Measurements from ENCODE around the gene ZDHHC12.
"Not testable (repeated sequence)": the region's sequence is repeated elsewhere in the genome, so short reads cannot be mapped to it uniquely, and the experiment has no call there.

The ZDHHC12 gene

DNA sequence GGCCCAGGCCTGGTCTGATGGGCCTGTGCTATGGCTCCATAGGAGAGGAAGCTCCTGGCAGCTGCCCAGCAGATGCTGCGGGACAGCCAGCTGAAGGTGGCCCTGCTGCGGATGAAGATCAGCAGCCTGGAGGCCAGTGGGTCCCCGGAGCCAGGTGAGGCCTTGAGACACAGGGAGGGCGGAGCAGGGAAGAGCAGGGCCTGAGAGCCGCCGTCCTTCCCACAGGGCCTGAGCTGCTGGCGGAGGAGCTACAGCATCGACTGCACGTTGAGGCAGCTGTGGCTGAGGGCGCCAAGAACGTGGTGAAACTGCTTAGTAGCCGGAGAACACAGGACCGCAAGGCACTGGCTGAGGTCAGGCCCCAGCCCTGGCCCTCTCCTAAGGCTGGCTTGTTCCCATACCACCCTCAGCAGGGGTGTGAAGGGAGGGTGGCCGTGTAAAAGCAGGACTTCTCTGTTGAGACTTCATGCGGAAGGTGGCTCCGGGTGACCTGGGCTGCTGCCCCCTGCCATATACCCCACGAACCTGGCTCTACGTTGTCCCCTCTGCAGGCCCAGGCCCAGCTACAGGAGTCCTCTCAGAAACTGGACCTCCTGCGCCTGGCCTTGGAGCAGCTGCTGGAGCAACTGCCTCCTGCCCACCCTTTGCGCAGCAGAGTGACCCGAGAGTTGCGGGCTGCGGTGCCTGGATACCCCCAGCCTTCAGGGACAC, 17.1 kb downstream of the ZDHHC12 start:
- no peak for ATAC-seq

DNA sequence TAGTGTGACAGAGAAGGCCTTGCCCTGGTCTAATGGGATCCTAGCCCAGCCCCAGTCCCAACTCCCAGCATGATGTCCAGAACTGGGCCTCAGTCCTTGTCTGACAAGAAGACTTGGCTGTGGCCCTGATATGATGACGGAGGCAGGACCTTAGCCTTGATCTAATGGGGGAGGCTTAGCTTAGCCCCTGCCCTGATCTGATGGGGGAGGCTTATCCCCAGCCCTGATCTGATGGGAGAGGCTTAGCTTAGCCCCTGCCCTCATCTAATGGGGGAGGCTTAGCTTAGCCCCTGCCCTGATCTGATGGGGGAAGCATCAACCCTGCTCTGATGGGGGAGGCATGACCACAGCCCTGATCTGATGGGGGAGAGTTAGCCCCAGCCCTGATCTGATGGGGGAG, 17.9 kb downstream of the ZDHHC12 start:
- no peak for ATAC-seq

GRCh38 chr9:128705051-128705965, 18.6 kb downstream of the ZDHHC12 start:
- no peak for ATAC-seq

DNA sequence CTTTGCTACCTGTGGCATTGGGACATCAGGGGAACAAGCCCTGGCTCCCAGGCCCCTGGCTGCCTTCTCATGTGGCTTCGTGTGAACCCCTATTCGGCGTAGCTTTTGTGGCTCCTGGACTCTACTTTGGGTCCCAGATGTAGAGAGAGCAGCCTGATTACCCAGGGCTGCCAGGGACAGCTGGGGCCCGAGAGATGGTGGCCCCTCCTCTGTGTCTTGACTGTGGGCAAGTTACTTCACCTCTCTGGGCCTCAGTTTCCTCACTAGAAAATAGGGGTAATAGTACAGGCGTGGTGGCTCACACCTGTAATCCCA, 19.6 kb downstream of the ZDHHC12 start:
- ATAC-seq: no peak

GRCh38 chr9:128703616-128704355, 20.1 kb downstream of the ZDHHC12 start:
- no peak for ATAC-seq

DNA sequence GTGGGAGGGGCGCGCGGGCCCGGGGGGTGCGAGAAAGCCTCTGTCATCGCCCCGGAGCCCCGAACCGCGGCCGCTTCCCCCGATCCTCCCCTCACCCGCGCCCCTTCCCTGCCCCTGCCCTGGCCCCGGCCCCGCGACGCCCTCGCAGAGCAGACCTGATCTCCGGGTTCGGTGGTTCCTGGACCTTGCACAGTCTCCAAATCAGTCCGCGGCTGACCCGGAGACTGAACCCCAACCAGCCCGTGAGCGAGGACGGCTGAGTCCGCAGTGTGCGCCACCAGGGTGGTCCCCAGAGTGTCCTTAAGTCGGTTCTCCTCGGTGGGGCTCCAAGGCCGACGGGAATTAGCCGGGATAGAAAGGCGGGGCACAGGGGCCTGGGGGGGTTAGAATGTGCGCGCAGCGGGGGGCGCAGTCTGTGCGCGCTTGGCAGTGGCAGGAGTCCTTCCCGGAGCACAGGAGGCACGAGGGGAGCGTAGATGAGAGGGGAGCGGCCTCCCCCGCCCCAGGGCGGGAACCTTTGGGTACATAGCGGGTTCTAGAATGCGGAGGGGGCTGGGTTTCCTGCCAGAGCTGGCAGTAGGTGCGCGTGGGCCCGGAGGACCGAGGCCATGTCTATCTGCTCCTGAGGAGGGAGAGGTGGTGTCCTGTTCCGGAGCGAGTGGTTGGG, 20.8 kb downstream of the ZDHHC12 start:
- peak; percentile 21 to 32 for ATAC-seq

DNA sequence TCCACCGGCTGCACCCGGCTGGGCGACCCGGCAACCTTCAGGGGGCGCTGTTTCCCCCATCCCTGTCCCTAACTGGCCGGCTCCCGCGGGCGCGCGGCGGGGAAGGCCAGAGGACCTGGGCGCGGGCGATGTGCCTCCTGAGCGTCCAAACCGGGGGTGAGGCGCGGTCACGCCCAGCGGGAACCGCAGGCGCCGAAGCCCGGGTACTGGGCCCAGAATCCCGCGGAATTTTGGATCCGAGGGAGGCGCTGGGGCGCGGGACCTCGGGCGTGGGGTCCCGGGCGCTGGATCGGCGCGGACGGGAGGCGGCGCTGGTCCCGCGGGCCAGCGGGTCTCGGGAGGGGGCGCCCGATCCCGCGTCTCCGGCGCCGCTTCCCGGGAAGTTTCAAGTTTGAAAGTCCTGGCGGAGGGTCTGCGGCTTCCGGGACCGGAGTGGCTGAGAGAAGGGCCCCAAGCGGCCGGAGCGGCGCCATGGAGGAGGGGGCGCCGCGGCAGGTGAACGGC, 21.4 kb downstream of the ZDHHC12 start, which contains the start of gene PKN3:
PKN3 (plus strand) TSS at position 59 of the 504 bp plus-strand sequence; CDS start at position 472, 413 bp downstream.
- peak; percentile 85 to 87 for ATAC-seq

- no peak for ATAC-seq
These were observed 22.6 kb downstream of the ZDHHC12 start for GRCh38 chr9:128701227-128701854.

- not testable (repeated sequence) for ATAC-seq
These were observed 24.7 kb downstream of the ZDHHC12 start for GRCh38 chr9:128699096-128699795.

GRCh38 chr9:128696923-128697707, 26.8 kb downstream of the ZDHHC12 start:
- no peak for ATAC-seq

- ATAC-seq: no peak
These were observed 29.6 kb downstream of the ZDHHC12 start for GRCh38 chr9:128694344-128694743.

GRCh38 chr9:128693738-128694137, 30.2 kb downstream of the ZDHHC12 start:
- ATAC-seq: not testable (repeated sequence)

- no peak for ATAC-seq
These were observed 33.3 kb downstream of the ZDHHC12 start for GRCh38 chr9:128690684-128691034.

- ATAC-seq: peak; percentile 5 to 6
These were observed 33.9 kb downstream of the ZDHHC12 start for GRCh38 chr9:128689820-128690683.

GRCh38 chr9:128689293-128689774, 34.6 kb downstream of the ZDHHC12 start:
- ATAC-seq: peak; percentile 6 to 12

GRCh38 chr9:128688501-128689292, 35.2 kb downstream of the ZDHHC12 start, which contains the start of gene SET:
Gene SET (plus strand): TSS chr9:128689222. CDS start chr9:128689583, 361 bp downstream.
- ATAC-seq: peak; percentile 68 to 71

DNA sequence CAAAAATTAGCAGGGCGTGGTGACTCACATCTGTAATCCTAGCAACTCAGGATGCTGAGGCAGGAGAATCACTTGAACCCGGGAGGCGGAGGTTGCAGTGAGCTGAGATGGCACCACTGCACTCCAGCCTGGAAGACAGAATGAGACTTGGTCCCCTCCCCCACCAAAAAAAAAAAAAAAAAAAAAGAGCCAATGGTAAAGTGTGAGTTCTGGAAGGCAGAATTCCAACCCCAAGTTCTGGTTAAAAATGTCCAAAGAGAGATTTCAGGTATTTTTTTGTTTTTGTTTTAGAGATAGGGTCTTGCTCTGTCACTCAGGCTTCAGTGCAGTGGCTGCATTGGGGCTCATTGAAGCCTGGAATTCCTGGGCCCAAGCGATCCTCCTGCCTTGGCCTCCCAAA, 36.5 kb downstream of the ZDHHC12 start:
- ATAC-seq: no peak

Data from activated CD4-positive, CD25-positive, alpha-beta regulatory T cell treated with anti-CD3 and anti-CD28 coated beads, Interleukin-2, amount 50 U/mL, for 24 hours (primary cell).